Ovary (tissue), 9 donors: ENCODE results near the gene ENTHD1. TPM values are rescaled to one million over a fixed set of nuclear protein-coding genes. Genes with fewer than 3 reads are reported as not detected.

ENCODE experiments used
- DNase-seq, 5 donors: peaks; one replicate each; pipeline ENCODE4 v3.0.0-alpha.2; 2019 to 2020
- H3K27ac ChIP-seq, 2 donors: fragments of 200-600 bp; one replicate each; pipeline versions ENCODE4 v1.5.1 to v1.8.0; 2019 to 2022
- H3K27me3 ChIP-seq: fragments of 200-600 bp; one replicate; pipeline ENCODE4 v1.8.0; 2022
- H3K36me3 ChIP-seq: fragments of 200-600 bp; sonication (generic); one replicate; pipeline ENCODE4 v1.5.1; 2019
- H3K4me1 ChIP-seq: one replicate; pipeline ENCODE4 v1.8.1; 2013; ENCODE audit warnings: mild to moderate bottlenecking, moderate library complexity; ENCODE audit not compliant: insufficient read depth
- H3K4me3 ChIP-seq: fragments of 200-600 bp; sonication (generic); one replicate; pipeline ENCODE4 v1.5.1; 2017
- H3K9me3 ChIP-seq, 2 donors: fragments of 200-600 bp in 1 of 2; sonication (generic) in 1 of 2; one replicate each; pipeline versions ENCODE4 v1.5.1 to v1.8.1; 2013 to 2019; ENCODE audit warnings: mild to moderate bottlenecking in 1 of 2, moderate library complexity in 1 of 2
- CTCF ChIP-seq, 3 donors: fragments of 450-650 bp in 2 of 3; fragments of 200-600 bp in 1 of 3; IDR thresholded peaks; one replicate each; pipeline versions ENCODE4 v1.5.1 to v1.8.0; 2016 to 2022; ENCODE audit warnings: antibody characterized with exemption in 3 of 3, mild to moderate bottlenecking in 1 of 3
- EP300 ChIP-seq: sonication (generic); formaldehyde crosslinking; IDR thresholded peaks from one replicate; pipeline ENCODE4 v1.6.1; 2017; ENCODE audit warnings: antibody characterized with exemption
- POLR2A ChIP-seq: fragments of 450-650 bp; IDR thresholded peaks from one replicate; pipeline ENCODE4 v1.6.1; 2017; ENCODE audit warnings: antibody characterized with exemption, mild to moderate bottlenecking, moderate library complexity
- WGBS, 3 donors: extraction: QIAGEN DNeasy Blood & Tissue Kit in 1 of 3; methylation state at CpG; one replicate each; pipeline versions ENCODE4 v1.1.5 to v1.1.7; 2013 to 2017; 5-methylcytosine and 5-hydroxymethylcytosine counted together
- intact Hi-C, 4 donors: fragments of 100-400 bp; cut with DNase I; formaldehyde crosslinking; loops; one replicate each; pipeline versions ENCODE4 v1.11.0 to v1.15.1; 2022 to 2023
- polyA plus RNA-seq, 2 donors: library from polyadenylated mRNA; stranded (reverse); fragments of 200-250 nt in 1 of 2; fragments of 350-450 nt in 1 of 2; fragmentation: Illumina TruSeq in 1 of 2; extraction: RNeasy Lipid Tissue Mini Kit (QIAGEN cat#74804) in 1 of 2; gene quantifications; one replicate each; pipeline ENCODE4 v1.2.3, GENCODE V29; 2013 to 2014
- total RNA-seq, 7 donors: library from RNA; depleted of rRNA in 2 of 7; stranded (reverse); fragments of >200 nt in 2 of 7; fragmentation: NEBNext Ultra II Directional in 3 of 7; extraction: Animal tissue kit (Norgen Biotek cat#: 25700) in 3 of 7; gene quantifications; one replicate each; pipeline versions ENCODE4 v1.1.0 to v1.2.4, GENCODE V29; 2016 to 2023
- donor health status: DM: no; HTN: no; CAD: no; lungs with moderate emphysema.
- donor health status: DM: no; HTN: no; CAD: no.
- donor health status: Bipolar disorder and iron deficiency.
- donor health status: DM: yes; HTN: yes; CAD: no.
- donor health status: DM: no; HTN: no; CAD: no.
- donor health status: DM: yes; HTN: yes; CAD: no.

The ENTHD1 gene
- total and polyA plus RNA-seq, 9 donors: 0.23 TPM; not detected in 8

- H3K27me3 ChIP-seq: no peaks in the 10 kb centered on the region
- H3K4me1 ChIP-seq: no peaks in the 10 kb centered on the region
- no peaks in the 10 kb centered on the region for H3K36me3 ChIP-seq
- intact Hi-C loops: no loop called here
- no peak for DNase-seq
- H3K9me3 ChIP-seq: no peaks in the 10 kb centered on the region
- H3K4me3 ChIP-seq: no peak overlapping the region
- no peak overlapping the region for H3K27ac ChIP-seq
- TF ChIP-seq POLR2A: no peak
- WGBS, 3 donors: 54 to 66% (median 66%) methylated on average over 2 of the region's 2 CpGs
Measured at GRCh38 chr22:39776295-39777009, 117.1 kb downstream of the ENTHD1 start.

- no peak for DNase-seq
- WGBS, 3 donors: 28 to 37% (median 28%) methylated on average over 4 of the region's 4 CpGs
- Histone ChIP-seq H3K9me3 (no peaks in the 10 kb centered on the region), H3K27me3 (no peaks in the 10 kb centered on the region), H3K4me1 (no peaks in the 10 kb centered on the region), H3K27ac (no peak overlapping the region), H3K4me3 (no peak overlapping the region), H3K36me3 (no peaks in the 10 kb centered on the region)
- no peak for TF ChIP-seq EP300
- no peak for TF ChIP-seq CTCF (IDR thresholded peaks at IDR 0.05)
- TF ChIP-seq POLR2A: no peak
- intact Hi-C loops: no loop called here
Measured at GRCh38 chr22:39773976-39774539, 119.5 kb downstream of the ENTHD1 start.

GRCh38 chr22:39773503-39773902, 120.1 kb downstream of the ENTHD1 start:
- Histone ChIP-seq H3K27me3 (no peaks in the 10 kb centered on the region), H3K9me3 (no peaks in the 10 kb centered on the region), H3K36me3 (no peaks in the 10 kb centered on the region), H3K4me1 (no peaks in the 10 kb centered on the region), H3K4me3 (no peak overlapping the region), H3K27ac (no peak overlapping the region)
- TF ChIP-seq CTCF (IDR thresholded peaks at IDR 0.05): no peak
- no peak for TF ChIP-seq POLR2A
- no peak for TF ChIP-seq EP300
- DNase-seq: no peak
- intact Hi-C loops: no loop called here

GRCh38 chr22:39771486-39771885, 122.1 kb downstream of the ENTHD1 start:
- TF ChIP-seq POLR2A: no peak
- no peak for TF ChIP-seq EP300
- TF ChIP-seq CTCF (IDR thresholded peaks at IDR 0.05): no peak
- H3K27me3 ChIP-seq: no peaks in the 10 kb centered on the region
- intact Hi-C loops: no loop called here
- no peak overlapping the region for H3K27ac ChIP-seq
- H3K4me1 ChIP-seq: no peaks in the 10 kb centered on the region
- no peak for DNase-seq
- 93 to 94% (median 93%) methylated on average over 2 of the region's 2 CpGs for WGBS, 3 donors
- no peaks in the 10 kb centered on the region for H3K36me3 ChIP-seq
- H3K4me3 ChIP-seq: no peak overlapping the region
- no peaks in the 10 kb centered on the region for H3K9me3 ChIP-seq

GRCh38 chr22:39765661-39766060, 127.9 kb downstream of the ENTHD1 start:
- H3K36me3 ChIP-seq: no peaks in the 10 kb centered on the region
- H3K4me1 ChIP-seq: no peaks in the 10 kb centered on the region
- H3K27ac ChIP-seq: no peak overlapping the region
- 60 to 75% (median 64%) methylated on average over 2 of the region's 2 CpGs for WGBS, 3 donors
- no peaks in the 10 kb centered on the region for H3K27me3 ChIP-seq
- H3K4me3 ChIP-seq: no peak overlapping the region
- no peak for DNase-seq
- intact Hi-C loops: no loop called here
- no peak for TF ChIP-seq POLR2A
- no peaks in the 10 kb centered on the region for H3K9me3 ChIP-seq
